ENCODE data around the gene MT1X.
"Not testable (repeated sequence)": the region's sequence is repeated elsewhere in the genome, so short reads cannot be mapped to it uniquely, and the experiment has no call there.

MT1X gene

DNA sequence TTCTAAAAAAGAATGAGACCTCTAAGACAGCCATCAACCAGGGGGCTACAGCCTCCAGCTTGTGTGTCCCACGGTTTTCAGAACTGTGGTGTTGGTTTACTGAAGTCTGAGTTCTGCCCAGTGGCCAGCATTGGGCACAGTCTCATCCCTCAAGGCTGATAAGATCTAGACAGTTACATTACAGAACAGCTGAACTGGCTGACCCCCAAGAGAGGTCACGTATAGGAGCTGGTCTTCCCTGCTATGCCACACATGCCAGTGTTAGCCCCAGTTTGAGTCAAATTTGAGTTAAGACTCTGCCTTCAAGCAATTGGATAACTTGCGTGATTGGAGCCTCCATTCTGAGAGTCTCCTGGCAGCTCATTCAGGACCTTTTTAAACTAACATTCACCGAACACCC lies 32.9 kb downstream of the MT1X start:
- no peak for DNase-seq

DNA sequence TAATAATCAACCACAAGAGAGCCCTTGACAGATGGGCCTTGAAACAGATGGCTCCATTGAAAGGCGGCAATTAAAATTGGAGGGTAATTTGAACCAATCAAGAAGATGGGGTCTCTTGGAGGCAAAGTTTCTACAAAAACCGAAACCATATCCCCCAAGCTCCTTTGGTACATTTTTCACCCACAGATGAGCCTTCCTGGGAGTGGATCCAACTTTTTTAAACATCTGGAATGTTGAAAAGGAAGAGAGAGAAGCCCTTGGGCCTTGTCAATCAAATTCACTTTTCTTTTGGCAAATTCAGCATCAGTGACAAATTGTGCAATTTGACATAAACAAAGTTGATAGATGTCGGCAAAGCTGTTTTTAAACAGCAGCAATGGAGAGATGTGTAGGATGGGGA lies 34.5 kb downstream of the MT1X start:
- no peak for DNase-seq

DNA sequence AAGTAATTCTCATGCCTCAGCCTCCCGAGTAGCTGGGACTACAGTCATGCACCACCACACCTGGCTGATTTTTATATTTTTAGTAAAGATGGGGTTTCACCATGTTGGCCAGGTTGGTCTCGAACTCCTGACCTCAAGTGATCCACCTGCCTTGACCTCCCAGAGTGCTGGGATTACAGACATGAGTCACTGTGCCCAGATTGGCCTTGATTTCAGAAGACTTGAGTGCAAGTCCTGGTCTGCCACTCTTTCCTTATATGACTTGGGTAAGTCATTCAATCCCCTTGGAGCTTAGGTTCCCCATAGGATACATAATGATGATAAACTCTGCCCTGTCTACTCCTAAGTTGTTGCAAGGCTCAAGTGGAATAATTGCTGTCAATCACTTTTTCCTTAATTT lies 35.3 kb downstream of the MT1X start:
- DNase-seq = not testable (repeated sequence)

DNA sequence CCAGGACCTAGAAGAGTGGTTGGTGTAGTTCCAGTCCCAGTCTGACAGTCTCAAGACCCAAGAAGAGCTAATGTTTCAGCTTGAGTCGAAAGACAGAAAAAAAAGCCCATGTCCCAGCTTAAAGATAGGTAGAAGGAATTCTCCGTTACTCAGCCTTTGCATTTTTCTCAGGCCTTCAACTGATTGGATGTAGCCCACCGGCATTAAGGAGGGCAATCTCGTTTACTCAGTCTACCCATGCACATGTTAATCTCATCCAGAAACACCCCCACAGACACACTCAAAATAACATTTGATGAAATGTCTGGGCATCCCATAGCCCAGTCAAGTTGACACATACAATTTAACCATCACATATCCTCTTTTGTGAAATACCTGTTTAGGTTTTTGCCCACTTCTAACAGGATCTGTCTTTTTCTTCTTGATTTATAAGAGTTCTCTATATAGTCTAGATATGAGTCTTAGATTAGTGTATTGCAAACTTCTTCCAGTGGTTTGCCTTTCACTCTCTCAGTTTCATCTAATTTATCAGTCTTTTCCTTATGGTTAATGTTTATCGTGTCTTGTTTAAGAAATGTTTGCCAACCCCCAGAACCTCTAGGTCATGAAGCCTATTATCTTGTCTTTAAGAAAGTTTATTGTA lies 40.1 kb downstream of the MT1X start:
- no peak for DNase-seq

DNA sequence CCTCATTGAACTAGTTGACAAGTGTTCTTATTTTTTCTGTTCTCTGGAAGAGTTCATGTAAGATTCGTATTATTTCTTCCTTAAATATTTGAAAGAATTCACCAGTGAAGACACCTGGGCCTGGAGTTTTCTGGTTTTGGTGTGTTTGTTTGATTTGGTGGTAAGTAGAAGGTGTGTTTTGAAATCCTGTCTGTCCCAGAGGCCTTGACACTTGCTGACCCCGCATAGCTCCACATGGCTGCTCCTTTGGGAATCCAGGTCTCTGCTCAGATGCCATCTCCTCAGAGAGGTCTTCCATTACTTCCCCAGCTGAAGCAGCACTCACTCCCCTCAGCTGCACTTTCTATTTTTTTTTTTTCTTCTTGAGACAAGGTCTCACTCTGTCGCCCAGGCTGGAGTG lies 41.9 kb downstream of the MT1X start:
- DNase-seq = no peak

DNA sequence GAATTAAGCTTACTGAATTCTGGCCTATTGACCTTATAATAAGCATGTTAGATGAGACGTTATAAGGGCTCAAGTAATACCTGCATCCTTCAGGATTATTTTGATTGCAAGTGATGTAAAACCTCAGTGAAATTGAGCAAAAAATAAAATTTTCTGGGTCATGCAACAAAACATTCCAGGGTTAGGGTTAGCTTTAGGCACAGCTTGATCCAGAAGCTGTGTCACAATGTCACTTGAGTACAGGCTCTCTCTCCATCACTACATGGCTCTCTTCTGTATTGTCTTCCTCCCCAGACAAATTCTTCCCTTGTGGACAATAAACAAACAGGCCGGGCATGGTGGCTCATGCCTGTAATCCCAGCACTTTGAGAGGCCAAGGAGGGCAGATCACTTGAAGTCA lies 44.0 kb downstream of the MT1X start:
- no peak for DNase-seq

DNA sequence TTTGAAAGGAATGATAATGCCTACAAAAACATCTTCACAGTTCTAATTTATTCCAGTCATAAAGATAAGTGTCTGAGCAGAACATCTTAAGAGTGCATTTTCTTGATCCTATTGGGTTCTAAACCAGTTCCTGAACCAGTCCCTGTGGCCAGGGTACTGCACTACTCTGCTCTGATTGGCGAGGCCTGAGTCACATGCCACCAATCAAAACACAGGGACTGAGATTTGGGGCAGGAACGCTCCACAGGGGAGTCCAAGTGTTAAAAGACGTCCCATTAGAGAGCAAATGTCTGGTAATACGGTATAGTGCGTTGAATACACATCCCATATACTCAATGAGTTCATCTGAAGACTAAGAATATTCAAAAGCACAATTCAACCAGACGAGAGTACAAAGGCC lies 44.7 kb downstream of the MT1X start:
- DNase-seq = no peak

DNA sequence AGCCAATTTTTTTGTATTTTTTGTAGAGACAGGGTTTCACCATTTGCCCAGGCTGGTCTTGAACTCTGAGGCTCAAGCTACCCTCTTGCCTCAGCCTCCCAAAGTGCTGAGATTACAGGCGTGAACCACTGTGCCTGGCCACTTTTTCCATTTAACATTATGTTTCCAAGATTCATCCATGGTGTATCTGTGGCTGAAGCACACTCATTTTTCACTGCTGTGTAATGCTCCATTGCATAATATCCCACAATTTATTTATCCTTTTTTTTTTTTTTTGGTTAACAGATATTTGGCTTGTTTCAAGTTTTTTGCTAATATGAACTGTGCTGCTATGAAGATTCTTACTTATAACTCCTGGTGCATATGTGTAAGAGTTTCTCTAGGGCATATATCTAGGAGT lies 45.8 kb downstream of the MT1X start:
- DNase-seq = no peak

DNA sequence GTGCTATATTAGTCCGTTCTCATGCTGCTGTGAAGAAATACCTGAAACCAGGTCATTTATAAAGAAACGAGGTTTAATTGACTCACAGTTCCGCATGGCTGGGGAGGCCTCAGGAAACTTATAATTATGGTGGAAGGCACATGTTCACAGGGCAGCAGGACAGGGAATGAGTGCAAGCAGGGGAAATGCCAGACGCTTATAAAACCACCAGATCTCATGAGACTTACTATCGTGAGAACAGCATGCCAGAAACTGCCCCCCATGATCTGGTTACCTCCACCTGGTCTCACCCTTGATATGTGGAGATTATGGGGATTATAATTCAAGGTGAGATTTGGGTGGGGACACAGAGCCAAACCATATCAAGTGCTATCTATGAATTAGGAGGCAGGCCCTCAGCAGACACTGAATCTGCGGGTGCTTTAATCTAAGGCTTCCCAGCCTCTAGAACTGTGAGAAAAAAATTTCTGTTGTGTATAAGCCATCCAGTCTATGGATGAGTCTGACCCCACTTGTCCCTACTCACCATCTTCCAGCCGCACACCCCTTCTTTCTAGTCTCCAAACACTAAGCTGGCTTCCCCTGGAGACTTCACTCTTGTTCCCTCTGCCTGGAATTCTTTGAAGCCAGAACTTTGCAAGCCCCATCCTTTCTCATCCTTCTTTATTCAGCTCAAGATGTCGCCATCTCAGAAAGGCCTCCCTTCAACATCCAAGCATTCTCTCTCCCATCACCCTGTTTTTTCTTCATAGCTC lies 46.9 kb downstream of the MT1X start:
- no peak for DNase-seq

DNA sequence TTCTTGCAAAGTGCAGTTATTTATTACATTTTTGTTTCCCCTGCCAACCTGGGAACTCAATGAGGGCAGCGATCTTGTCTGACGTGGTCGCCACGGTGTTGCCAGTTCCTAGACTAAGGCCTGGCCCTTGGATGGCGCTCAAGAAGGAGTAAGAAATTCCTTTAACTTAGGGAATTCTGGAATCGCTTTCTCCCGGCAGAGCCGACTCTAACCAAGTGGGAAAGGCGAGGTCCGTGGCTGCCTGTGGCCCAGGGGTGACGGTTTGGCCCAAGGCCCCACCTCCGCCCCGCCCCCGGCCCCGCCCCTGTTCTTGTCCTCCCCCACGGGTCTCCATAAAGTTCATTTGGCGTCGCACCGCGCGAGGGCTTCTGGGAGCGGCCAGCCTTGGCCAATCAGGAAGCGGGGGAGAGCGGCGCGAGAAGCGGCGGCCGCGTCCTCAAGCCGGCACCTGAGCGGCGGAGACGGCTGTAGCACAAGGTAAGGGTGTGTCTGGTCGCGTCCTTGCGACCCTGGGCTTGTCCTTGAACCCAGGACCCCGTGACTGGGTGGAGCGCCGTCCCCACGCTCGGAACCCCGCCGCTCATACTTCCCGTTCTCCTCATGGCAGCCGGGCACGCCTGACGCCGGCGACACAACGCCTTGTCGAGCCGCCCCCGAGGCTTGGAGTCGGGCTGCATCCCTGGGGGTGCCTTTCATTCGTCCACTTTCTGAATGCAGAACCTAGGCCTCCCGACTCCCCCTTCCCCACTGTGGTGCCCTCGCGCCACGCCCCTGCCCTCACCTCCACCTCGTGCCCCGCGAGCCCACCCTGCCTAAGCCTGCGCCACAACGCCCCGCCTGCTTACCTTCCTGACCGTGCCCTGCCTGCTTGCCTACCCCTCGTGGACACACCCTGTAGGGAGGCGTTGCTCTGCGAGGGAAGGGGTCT lies 47.7 kb downstream of the MT1X start, which contains the start of gene NUP93:
Gene NUP93 (plus strand): TSS at position 395 of the 928 bp plus-strand sequence. CDS start 18,119 bp downstream, outside the sequence.
- DNase-seq = peak; percentile 84 to 91 (median 90)

DNA sequence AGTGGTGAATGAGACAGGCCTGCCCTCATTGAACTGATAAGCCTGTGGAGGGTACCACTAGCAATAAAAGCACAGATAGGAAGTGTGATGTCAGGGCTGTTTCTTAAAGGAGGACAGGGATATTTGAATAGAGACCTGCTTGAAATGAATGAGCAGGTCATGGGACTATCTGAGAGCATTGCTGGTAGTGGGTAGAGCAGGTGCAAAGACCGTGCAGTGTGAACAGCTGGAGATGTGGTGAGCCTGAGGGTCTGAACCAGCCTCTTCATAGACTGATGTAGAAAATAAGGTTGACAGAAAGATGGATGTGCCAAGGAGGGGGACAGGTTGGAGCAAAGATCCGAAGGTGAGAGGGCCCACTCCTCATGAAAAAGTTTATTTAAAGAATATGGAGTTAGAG lies 50.1 kb downstream of the MT1X start:
- no peak for DNase-seq

DNA sequence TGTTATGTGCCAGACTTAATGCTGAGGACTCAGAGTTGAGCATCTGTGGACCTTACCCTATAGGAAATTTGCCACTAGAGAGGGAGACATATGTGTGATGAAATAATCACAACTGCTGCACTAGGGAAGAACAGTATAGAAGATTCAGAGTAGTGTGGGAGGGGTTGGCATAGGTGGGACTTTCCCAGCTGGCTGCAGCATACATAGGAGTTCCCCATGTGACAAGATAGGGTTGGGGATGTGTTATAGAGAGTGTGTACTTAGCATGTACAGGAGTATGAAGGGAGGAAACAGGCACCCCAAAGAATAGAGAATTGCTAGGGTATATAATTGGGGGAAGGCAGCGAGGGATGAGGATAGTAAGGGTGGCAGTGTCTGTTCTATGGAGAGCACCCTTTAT lies 50.6 kb downstream of the MT1X start:
- no peak for DNase-seq
